Smooth muscle cell (in vitro differentiated cells): ENCODE measurements around the gene GTF3C4. TPM values are rescaled to one million over a fixed set of nuclear protein-coding genes. Genes with fewer than 3 reads are reported as not detected.
A peak's percentile ranks its signal among the peaks of the same experiment; 100 is the strongest.

ENCODE experiments used
- DNase-seq: peaks from one replicate; lab custom pipeline; 2025; ENCODE audit not compliant: unreplicated experiment; lab: John Stamatoyannopoulos, UW
- H2AFZ ChIP-seq: fragments of 200-600 bp; sonication (generic); 2 replicates; pipeline ENCODE4 v1.6.0; 2016; ENCODE audit warnings: antibody characterized with exemption, low read depth, mild to moderate bottlenecking
- H3F3A ChIP-seq: fragments of 200-600 bp; sonication (generic); 2 replicates; pipeline ENCODE4 v1.6.0; 2017; ENCODE audit warnings: antibody characterized with exemption, low read depth
- H3K27ac ChIP-seq: fragments of 200-600 bp; sonication (generic); 2 replicates; pipeline ENCODE4 v1.5.1; 2016; ENCODE audit warnings: low read depth, mild to moderate bottlenecking
- H3K27me3 ChIP-seq: fragments of 200-600 bp; sonication (generic); 2 replicates; pipeline ENCODE4 v1.6.1; 2016; ENCODE audit warnings: low read depth, mild to moderate bottlenecking
- H3K36me3 ChIP-seq: fragments of 200-600 bp; sonication (generic); 2 replicates; pipeline ENCODE4 v1.5.1; 2016; ENCODE audit warnings: low read depth
- H3K4me1 ChIP-seq: fragments of 200-600 bp; sonication (generic); 2 replicates; pipeline ENCODE4 v1.5.1; 2016; ENCODE audit warnings: low read depth
- H3K4me2 ChIP-seq: fragments of 200-600 bp; sonication (generic); 2 replicates; pipeline ENCODE4 v1.6.0; 2016; ENCODE audit warnings: mild to moderate bottlenecking
- H3K4me3 ChIP-seq: fragments of 200-600 bp; sonication (generic); 2 replicates; pipeline ENCODE4 v1.5.1; 2016; ENCODE audit warnings: mild to moderate bottlenecking
- H3K79me2 ChIP-seq: fragments of 200-600 bp; sonication (generic); 2 replicates; pipeline ENCODE4 v1.6.0; 2016; ENCODE audit warnings: low read depth, mild to moderate bottlenecking
- H3K9ac ChIP-seq: fragments of 200-600 bp; sonication (generic); 2 replicates; pipeline ENCODE4 v1.6.0; 2016; ENCODE audit warnings: low read depth
- H3K9me3 ChIP-seq: fragments of 200-600 bp; sonication (generic); replicated peaks from 2 replicates; pipeline ENCODE4 v1.5.1; 2016; ENCODE audit warnings: low read depth
- H4K20me1 ChIP-seq: fragments of 200-600 bp; sonication (generic); 2 replicates; pipeline ENCODE4 v1.6.0; 2016; ENCODE audit warnings: low read depth
- CTCF ChIP-seq: fragments of 200-600 bp; sonication (generic); IDR thresholded peaks from 2 replicates; pipeline ENCODE4 v1.5.1; 2017; ENCODE audit warnings: borderline replicate concordance, mild to moderate bottlenecking, antibody characterized with exemption; ENCODE audit not compliant: insufficient read depth, poor library complexity, severe bottlenecking
- WGBS: methylation state at CpG from one replicate; pipeline ENCODE4 v1.1.7; 2016; ENCODE audit warnings: low lambda C conversion rate; 5-methylcytosine and 5-hydroxymethylcytosine counted together
- polyA plus RNA-seq: library from polyadenylated mRNA; unstranded; fragments of >200 nt; fragmentation: Nextera tagmentation; extraction: Ambion mirVana; gene quantifications from 2 replicates; pipeline ENCODE4 v1.2.1, GENCODE V29; 2016
- total RNA-seq: library from RNA; depleted of rRNA; stranded (reverse); fragments of >200 nt; gene quantifications from 2 replicates; pipeline ENCODE4 v1.2.3, GENCODE V29; 2014

The GTF3C4 gene
- total and polyA plus RNA-seq, 2 experiments from 2014 or later, result 5.6 to 16.7 TPM

- no peaks in the 10 kb centered on the region for H3K9me3 ChIP-seq
- H3F3A ChIP-seq, result peaks cover 33% of the 10 kb centered on the region
- H3K9ac ChIP-seq, result peak overlapping the region; percentile 75
- peaks cover 14% of the 10 kb centered on the region for H3K4me1 ChIP-seq
- no peaks in the 10 kb centered on the region for H3K27me3 ChIP-seq
- no peak overlapping the region for H2AFZ ChIP-seq
- H3K4me2 ChIP-seq, result peak overlapping the region; percentile 64
- no peak overlapping the region for H3K4me3 ChIP-seq
- no peaks in the 10 kb centered on the region for H3K79me2 ChIP-seq
- no peak for TF ChIP-seq CTCF
- peak overlapping the region; percentile 97 for H3K27ac ChIP-seq
- H3K36me3 ChIP-seq, result no peaks in the 10 kb centered on the region
- no peak for DNase-seq
- WGBS, result 69% methylated on average over 7 of the region's 7 CpGs
- H4K20me1 ChIP-seq, result no peaks in the 10 kb centered on the region
Measured at GRCh38 chr9:132648283-132648682, 22.0 kb upstream of the GTF3C4 start.

GRCh38 chr9:132648685-132649084, 21.6 kb upstream of the GTF3C4 start:
- peak overlapping the region; percentile 97 for H3K27ac ChIP-seq
- WGBS, result 70% methylated on average over 3 of the region's 3 CpGs
- H3K36me3 ChIP-seq, result no peaks in the 10 kb centered on the region
- H3K4me1 ChIP-seq, result peaks cover 14% of the 10 kb centered on the region
- H3K79me2 ChIP-seq, result no peaks in the 10 kb centered on the region
- peak overlapping the region; percentile 64 for H3K4me2 ChIP-seq
- H3K9me3 ChIP-seq, result no peaks in the 10 kb centered on the region
- TF ChIP-seq CTCF, result no peak
- H3K27me3 ChIP-seq, result no peaks in the 10 kb centered on the region
- H2AFZ ChIP-seq, result no peak overlapping the region
- DNase-seq, result no peak
- no peaks in the 10 kb centered on the region for H4K20me1 ChIP-seq
- H3K4me3 ChIP-seq, result no peak overlapping the region
- H3F3A ChIP-seq, result peaks cover 31% of the 10 kb centered on the region
- H3K9ac ChIP-seq, result peak overlapping the region; percentile 75

GRCh38 chr9:132651259-132651658, 19.0 kb upstream of the GTF3C4 start:
- H3K4me2 ChIP-seq, result no peak overlapping the region
- no peaks in the 10 kb centered on the region for H4K20me1 ChIP-seq
- no peaks in the 10 kb centered on the region for H3K36me3 ChIP-seq
- no peak overlapping the region for H3K4me3 ChIP-seq
- 69% methylated on average over 6 of the region's 6 CpGs for WGBS
- H3F3A ChIP-seq, result peaks cover 30% of the 10 kb centered on the region
- no peak overlapping the region for H3K9ac ChIP-seq
- DNase-seq, result no peak
- no peaks in the 10 kb centered on the region for H3K27me3 ChIP-seq
- no peaks in the 10 kb centered on the region for H3K79me2 ChIP-seq
- TF ChIP-seq CTCF, result peak; percentile 58
- no peaks in the 10 kb centered on the region for H3K9me3 ChIP-seq
- no peak overlapping the region for H3K27ac ChIP-seq
- H2AFZ ChIP-seq, result no peak overlapping the region
- H3K4me1 ChIP-seq, result peaks cover 14% of the 10 kb centered on the region

GRCh38 chr9:132656299-132656698, 14.0 kb upstream of the GTF3C4 start:
- DNase-seq, result no peak
- WGBS, result 91% methylated on average over 7 of the region's 7 CpGs
- H3F3A ChIP-seq, result no peaks in the 10 kb centered on the region
- no peak overlapping the region for H3K27ac ChIP-seq
- H3K79me2 ChIP-seq, result peaks cover 8% of the 10 kb centered on the region
- no peaks in the 10 kb centered on the region for H3K9me3 ChIP-seq
- no peak for TF ChIP-seq CTCF
- no peak overlapping the region for H3K4me2 ChIP-seq
- no peak overlapping the region for H3K4me3 ChIP-seq
- H3K36me3 ChIP-seq, result peaks cover 17% of the 10 kb centered on the region
- peaks cover 10% of the 10 kb centered on the region for H4K20me1 ChIP-seq
- H3K4me1 ChIP-seq, result no peaks in the 10 kb centered on the region
- H2AFZ ChIP-seq, result no peak overlapping the region
- no peak overlapping the region for H3K9ac ChIP-seq
- no peaks in the 10 kb centered on the region for H3K27me3 ChIP-seq
